GM21390 (cell line): ENCODE measurements around the gene ABCA13.

Experiments used
- ATAC-seq: cut with Tn5 transposase; IDR thresholded peaks from one replicate; pipeline ENCODE4 v1.9.1; 2021; ENCODE audit not compliant: unreplicated experiment

Gene ABCA13

GRCh38 chr7:48426331-48426965, 255.2 kb downstream of the ABCA13 start:
- ATAC-seq = no peak

DNA sequence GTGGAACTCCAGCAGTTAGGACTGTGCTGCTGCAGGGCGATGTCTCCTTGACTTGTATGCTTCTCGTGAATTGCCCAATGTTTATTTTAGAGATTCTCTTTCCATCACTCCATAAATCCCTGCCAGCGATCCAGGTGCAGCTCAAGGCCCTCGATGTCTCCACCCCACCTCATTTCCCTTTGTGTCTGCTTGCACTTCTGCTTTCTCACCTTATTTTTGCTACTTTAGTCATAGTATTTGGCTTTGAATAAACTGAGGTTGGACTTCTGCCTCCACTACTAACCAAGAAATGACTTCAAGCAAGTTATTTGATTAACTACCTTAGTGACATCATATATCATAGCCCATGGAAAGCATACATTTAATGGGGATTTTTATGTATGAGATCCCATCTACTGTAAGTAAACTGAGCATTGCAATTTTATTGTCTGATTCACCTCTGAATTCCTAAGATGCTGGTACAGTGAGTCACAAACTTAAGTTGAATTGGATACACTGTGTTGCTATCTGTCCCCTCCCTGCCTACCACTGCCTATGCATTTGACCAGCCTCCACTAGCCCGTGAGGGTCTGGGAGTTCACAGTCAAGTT, 255.8 kb downstream of the ABCA13 start:
- no peak for ATAC-seq

DNA sequence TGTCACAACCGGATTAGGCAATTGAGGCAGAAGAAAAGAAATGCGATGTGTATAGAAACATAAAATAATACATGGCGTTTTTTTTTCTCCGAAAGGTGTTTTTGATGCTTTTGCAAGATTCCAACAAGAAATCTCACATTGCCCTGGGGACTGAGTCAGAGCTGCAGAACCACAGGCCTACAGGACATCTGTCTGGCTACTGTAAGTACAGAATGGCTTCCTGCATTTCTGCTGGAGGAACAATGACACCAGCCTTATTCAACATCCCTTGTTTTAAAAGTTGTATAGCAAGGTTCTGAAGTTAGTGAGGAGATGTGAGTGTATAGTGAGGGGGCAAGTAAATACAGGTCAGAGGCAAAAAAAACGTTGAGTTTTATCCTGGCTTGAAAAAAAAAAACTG, 256.4 kb downstream of the ABCA13 start:
- ATAC-seq = no peak

GRCh38 chr7:48428091-48428684, 256.9 kb downstream of the ABCA13 start:
- ATAC-seq = no peak

GRCh38 chr7:48429117-48429516, 257.9 kb downstream of the ABCA13 start:
- no peak for ATAC-seq

- ATAC-seq = no peak
Measured at GRCh38 chr7:48438206-48438605, 266.9 kb downstream of the ABCA13 start.

GRCh38 chr7:48441848-48442492, 270.7 kb downstream of the ABCA13 start:
- no peak for ATAC-seq

GRCh38 chr7:48443051-48443450, 271.8 kb downstream of the ABCA13 start:
- ATAC-seq = no peak

GRCh38 chr7:48446721-48447120, 275.5 kb downstream of the ABCA13 start:
- ATAC-seq = no peak

DNA sequence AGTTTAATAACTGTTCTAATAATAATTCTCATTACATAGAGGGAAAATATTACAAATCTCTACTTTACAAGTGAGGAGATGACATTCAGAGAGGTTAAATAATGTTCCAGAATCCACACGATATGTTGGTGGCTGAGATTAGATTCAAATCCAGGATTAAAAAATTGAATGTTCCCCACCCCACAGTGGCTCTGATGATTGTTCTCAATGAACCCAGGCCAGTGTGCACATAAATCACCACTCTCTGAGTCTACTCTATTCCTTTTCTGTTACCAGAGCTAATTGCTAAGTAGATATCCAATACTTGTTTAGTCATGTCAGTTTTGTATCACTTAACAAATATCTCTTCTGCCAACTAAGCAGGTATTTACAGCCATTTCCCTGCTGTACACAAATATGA, 281.0 kb downstream of the ABCA13 start:
- no peak for ATAC-seq

DNA sequence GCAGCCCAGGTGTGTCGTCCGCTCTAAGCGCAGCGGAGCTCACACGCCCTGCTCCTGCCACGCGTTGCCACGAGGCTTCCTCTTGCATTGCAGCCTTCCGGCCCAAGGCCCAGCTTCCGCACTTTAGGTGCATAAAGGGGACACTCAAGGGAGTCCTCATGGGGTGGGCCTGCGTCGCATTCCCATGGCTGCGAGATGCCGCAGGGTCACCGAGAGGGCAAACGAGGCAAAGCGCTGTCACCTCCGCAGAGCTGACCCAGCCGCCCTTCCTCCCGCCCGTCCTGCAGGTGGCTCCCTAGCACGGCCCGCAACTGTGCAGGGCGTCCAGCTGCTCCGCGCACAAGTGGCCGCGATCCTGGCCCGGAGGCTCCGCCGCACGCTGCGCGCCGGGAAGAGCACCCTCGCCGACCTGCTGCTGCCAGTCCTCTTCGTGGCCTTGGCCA, 283.5 kb downstream of the ABCA13 start:
- no peak for ATAC-seq

DNA sequence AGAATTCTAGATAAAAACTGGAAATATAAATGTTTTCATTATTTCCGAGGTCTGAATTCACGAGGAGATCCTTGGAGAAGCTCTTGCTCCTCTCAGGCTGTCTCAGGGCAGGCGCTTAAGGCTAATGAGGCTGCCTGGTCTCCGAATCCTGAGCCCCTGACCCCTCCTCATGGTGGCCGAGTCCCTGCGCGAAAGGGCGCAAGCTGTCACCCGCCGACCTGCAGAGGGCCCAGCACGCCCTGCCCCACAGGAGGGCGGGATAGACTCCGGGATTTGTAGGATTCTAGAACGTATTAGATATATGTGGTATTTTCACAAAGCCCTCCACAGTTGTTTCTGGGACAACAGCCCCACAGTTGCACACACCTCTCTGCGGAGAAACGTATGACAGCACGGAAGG, 284.1 kb downstream of the ABCA13 start:
- no peak for ATAC-seq

DNA sequence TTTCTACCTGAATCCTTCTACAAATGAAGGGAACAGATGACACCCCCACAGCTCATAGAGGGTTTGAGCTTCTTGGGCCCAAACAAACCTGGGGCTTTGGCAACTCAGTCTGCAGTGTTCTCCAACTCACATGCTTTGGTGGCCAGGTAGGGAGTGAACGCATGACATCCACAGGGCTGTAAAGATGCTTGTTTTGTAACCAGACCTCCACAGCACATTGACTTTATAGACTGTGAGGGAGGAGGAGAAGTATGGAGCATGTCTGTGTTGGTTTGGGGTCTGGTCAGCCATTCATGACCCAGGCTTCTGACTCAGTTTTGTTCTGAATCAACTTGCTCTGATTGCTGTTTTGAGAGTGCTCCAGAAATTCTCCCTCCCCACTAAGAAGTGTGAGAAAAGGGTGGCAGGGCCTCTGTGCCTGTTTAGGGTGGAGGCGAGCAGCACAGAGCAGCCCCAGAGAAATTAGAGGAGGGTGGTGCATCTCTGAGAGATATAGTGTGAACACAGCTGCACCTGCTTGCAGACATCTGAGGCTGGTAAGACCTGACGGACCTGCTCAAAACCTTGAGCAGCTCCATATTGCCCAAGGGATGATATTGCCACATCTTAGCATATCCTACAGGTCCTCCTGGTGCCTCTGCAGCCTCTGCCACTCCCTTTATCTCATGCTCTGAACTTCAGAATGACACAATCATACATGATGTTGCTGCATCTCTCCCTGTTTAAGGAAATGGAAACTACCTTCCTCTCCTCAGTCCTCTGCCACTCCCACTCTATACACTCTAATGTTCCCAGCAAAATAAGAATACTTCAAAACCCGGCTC, 287.7 kb downstream of the ABCA13 start:
- ATAC-seq = no peak

DNA sequence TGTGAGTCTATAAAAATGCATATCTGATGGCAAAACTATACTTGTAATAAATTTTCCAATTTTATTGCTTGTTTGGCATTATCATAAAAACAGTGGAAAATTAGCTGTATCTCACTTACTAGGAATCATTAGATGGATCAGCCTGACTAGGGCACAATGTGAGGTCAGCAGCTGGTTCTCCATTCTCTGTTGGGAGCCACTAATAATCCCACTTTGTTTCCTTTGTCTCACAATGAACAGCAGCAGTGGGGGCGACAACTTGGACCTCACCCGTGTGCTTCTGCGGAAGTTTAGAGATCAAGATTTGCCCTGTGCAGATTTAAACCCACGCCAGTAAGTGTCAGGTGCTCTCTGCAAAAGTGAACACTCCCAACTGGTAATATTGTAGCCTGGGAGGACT, 295.5 kb downstream of the ABCA13 start:
- ATAC-seq = no peak

DNA sequence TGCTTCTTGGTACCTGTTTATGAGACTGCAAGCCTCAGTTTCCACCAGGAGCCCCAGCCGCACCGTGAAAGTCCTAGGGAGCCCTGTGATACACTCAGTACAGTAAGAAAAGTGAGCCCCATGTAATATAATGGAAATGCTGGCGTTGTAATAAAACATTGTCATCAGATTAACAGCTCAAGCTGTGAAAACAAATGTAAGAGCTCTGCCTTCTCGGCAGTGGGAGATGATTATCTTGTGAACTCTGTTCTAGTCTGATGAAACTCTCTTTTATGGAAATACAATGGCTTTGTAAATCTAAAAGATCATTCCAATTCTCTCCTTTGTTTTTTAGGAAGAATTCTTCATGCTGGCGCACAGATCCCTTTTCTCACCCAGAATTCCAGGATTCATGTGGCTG, 299.9 kb downstream of the ABCA13 start:
- no peak for ATAC-seq

DNA sequence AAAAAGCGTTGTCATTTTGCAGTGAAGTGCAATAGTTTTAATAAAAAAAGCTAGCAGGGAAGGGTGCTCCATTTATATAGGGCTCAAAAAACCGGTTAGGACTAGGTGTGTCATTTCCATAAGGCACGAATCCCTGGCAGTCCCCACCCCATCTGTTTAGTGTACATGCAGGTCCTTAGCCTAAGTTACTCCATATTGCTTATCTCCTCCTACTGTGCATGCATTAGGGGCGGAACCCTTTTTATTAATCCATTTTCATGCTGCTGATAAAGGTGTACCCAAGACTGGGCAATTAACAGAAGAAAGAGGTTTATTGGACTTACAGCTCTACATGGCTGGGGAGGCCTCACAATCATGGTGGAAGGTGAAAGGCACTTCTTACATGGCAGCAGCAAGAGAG, 301.4 kb downstream of the ABCA13 start:
- no peak for ATAC-seq

DNA sequence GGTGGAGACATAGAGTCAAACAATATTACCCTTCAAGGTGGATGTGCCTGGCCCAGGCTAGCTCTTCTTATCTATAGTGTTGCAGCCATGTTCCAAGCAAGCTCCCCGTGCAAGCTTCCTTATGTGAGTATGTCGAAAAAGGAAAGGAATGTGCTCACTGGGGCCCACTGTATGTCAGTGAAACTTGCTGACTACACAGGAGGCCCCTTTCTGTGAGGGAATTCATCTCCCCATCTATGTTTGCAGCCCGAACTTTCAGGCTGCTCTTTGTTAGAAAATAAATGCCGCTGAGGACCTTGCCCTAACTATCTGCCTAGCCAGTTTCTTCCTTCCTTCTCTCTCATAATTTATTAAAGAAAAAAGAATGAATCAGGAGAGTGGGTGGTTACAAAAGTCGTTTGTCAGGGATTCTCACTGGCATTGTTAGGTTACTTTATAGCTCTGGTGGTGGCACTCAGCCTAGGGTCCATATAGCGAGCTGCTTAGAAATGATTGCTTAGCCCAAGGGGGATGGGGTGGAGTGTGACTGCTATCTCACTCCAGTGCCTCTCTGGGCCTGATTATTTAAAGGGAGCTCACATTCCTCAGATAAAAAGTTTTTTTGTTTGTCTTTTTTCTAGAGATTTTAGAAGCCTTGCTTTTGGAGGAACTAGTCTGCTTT, 302.1 kb downstream of the ABCA13 start:
- ATAC-seq = no peak

GRCh38 chr7:48481235-48481634, 310.0 kb downstream of the ABCA13 start:
- ATAC-seq = no peak

GRCh38 chr7:48497521-48497920, 326.3 kb downstream of the ABCA13 start:
- no peak for ATAC-seq

DNA sequence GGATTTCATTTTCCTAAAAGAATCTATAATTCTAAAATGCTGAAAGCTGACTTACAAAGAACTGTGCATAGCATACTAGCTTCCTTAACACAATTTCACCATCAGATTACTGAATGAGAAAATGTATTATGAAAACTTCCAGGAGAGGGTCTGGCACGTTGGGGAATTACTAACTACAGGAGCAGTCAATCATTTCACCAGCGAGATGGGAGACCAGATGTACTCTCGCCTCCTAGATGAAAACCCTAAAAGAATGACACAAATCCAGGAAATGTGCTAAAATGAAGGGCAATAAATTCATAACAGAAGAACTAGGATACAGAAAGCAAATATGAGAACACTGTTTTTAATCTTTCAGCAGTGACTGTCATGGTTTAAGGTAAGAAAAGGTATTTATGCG, 330.8 kb downstream of the ABCA13 start:
- ATAC-seq = no peak

DNA sequence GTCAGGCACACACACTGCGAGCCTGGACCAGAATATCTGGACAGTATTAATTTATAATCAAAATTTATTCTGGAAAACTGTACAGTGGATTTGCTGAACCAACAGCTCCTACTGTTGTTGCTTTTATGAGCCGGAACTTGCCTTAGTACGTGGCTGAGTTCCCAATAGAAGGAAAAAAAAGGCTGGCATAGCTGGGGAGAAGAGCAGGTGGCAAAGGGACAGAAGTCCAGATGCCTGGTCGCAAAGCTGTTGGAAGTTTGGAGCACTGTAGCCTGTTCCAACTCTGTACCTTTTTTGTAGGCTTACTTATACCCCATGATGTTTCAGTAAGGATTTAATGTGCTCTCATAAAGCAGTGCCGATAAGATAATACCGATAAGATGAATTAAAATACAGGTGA, 333.8 kb downstream of the ABCA13 start:
- ATAC-seq = no peak
